H1 (cell line): ENCODE measurements around the gene AHRR.

Experiments used
- BCL11A ChIP-seq, 2 experiments: IDR thresholded peaks; one replicate each; pipeline ENCODE4 v1.6.1; 2011; ENCODE audit warnings: low read depth in 2 of 2, low read length in 2 of 2, mild to moderate bottlenecking in 2 of 2
- CHD2 ChIP-seq: IDR thresholded peaks from 2 replicates; pipeline ENCODE4 v1.6.1; 2012; ENCODE audit warnings: low read length, improper control_type of control experiment
- CTCF ChIP-seq, 3 experiments: IDR thresholded peaks; 1 replicate in 2 of 3; 2 replicates in 1 of 3; pipeline versions ENCODE4 v1.5.1 to v1.6.1; 2011; ENCODE audit warnings: low read length in 3 of 3, mild to moderate bottlenecking in 3 of 3, inconsistent platforms in 2 of 3, low read depth in 1 of 3, moderate library complexity in 1 of 3; ENCODE audit not compliant: insufficient read depth in 1 of 3; ENCODE audit errors: control extremely low read depth in 1 of 3
- EGR1 ChIP-seq: IDR thresholded peaks from 2 replicates; pipeline ENCODE4 v1.6.1; 2011; ENCODE audit warnings: low read depth, low read length, borderline replicate concordance
- EZH2 ChIP-seq: fragments of 200-600 bp; sonication (generic); IDR thresholded peaks from 2 replicates; pipeline ENCODE4 v1.7.1; 2012; ENCODE audit warnings: low read depth, mild to moderate bottlenecking, moderate library complexity, low read length, inconsistent platforms; ENCODE audit not compliant: severe bottlenecking
- GABPA ChIP-seq: IDR thresholded peaks from 2 replicates; pipeline ENCODE4 v1.6.1; 2011; ENCODE audit warnings: mild to moderate bottlenecking, low read length, moderate library complexity, borderline replicate concordance; ENCODE audit not compliant: insufficient read depth
- JUND ChIP-seq: IDR thresholded peaks from 2 replicates; pipeline ENCODE4 v1.6.1; 2011; ENCODE audit warnings: mild to moderate bottlenecking, improper control_type of control experiment, low read length
- MAX ChIP-seq: IDR thresholded peaks from 2 replicates; pipeline ENCODE4 v1.6.1; 2012; ENCODE audit warnings: inconsistent platforms
- POLR2AphosphoS5 ChIP-seq: IDR thresholded peaks from 2 replicates; pipeline ENCODE4 v1.6.1; 2011; ENCODE audit warnings: low read depth, low read length
- RAD21 ChIP-seq, 2 experiments: IDR thresholded peaks in 1 of 2; conservative IDR thresholded peaks in 1 of 2; 2 replicates each; pipeline ENCODE4 v1.6.1; 2011; ENCODE audit warnings: low read depth in 2 of 2, low read length in 2 of 2, improper control_type of control experiment in 1 of 2, inconsistent platforms in 1 of 2, mild to moderate bottlenecking in 1 of 2, moderate library complexity in 1 of 2
- SIN3A ChIP-seq, 2 experiments: IDR thresholded peaks in 1 of 2; conservative IDR thresholded peaks in 1 of 2; 2 replicates each; pipeline ENCODE4 v1.6.1; 2011 to 2012; ENCODE audit warnings: low read length in 2 of 2, improper control_type of control experiment in 1 of 2, low read depth in 1 of 2, mild to moderate bottlenecking in 1 of 2
- SP1 ChIP-seq: IDR thresholded peaks from 2 replicates; pipeline ENCODE4 v1.6.1; 2011; ENCODE audit warnings: low read depth, low read length
- YY1 ChIP-seq: IDR thresholded peaks from 2 replicates; pipeline ENCODE4 v1.6.1; 2011; ENCODE audit warnings: low read depth, mild to moderate bottlenecking, low read length

GRCh38 chr5:313806-314376, 7.6 kb upstream of the AHRR start:
- TF ChIP-seq EZH2 (no peak), CTCF (IDR thresholded peaks at IDR 0.05; ENCODE audit: control extremely low read depth in 1 of 3, insufficient read depth in 1 of 3, low read depth in 1 of 3, low read length in 3 of 3) (no peak), SIN3A (conservative IDR thresholded peaks at IDR 0.05 in 1 of 2, IDR thresholded peaks at IDR 0.05 in 1 of 2; ENCODE audit: low read depth in 1 of 2, low read length in 2 of 2) (no peak), GABPA (no peak), RAD21 (IDR thresholded peaks at IDR 0.05 in 1 of 2, conservative IDR thresholded peaks at IDR 0.05 in 1 of 2; ENCODE audit: low read depth in 2 of 2, low read length in 2 of 2) (no peak), SP1 (no peak), BCL11A (IDR thresholded peaks at IDR 0.05; ENCODE audit: low read depth in 2 of 2, low read length in 2 of 2) (no peak), EGR1 (no peak), JUND (no peak), CHD2 (no peak), YY1 (no peak), MAX (no peak), POLR2AphosphoS5 (no peak)
